B cell (primary cell): ENCODE data around the gene TMEM97. TPM values are rescaled to one million over a fixed set of nuclear protein-coding genes. Genes with fewer than 3 reads are reported as not detected.

ENCODE experiments used
- ATAC-seq: fragments of 200-7000 bp; cut with Tn5 transposase; one replicate; pipeline ENCODE4 v1.10.0; 2021; ENCODE audit warnings: low read depth, mild to moderate bottlenecking, moderate number of reproducible peaks, moderate library complexity
- CTCF ChIA-PET: fragments of 350-600 bp; sonication (Branson Sonifier 250); formaldehyde crosslinking; loops from one replicate; lab custom pipeline; 2021; ENCODE audit warnings: antibody characterized with exemption, inconsistent platforms; lab: Charles Lee
- POLR2A ChIA-PET: fragments of 350-600 bp; sonication (Branson Sonifier 250); formaldehyde crosslinking; loops from one replicate; lab custom pipeline; 2021; ENCODE audit warnings: antibody characterized with exemption; lab: Charles Lee
- DNase-seq: peaks from one replicate; pipeline ENCODE4 v3.0.0; 2013
- H2AFZ ChIP-seq: 2 replicates; pipeline ENCODE4 v1.6.1; 2012; ENCODE audit warnings: mild to moderate bottlenecking, low read depth, low read length; ENCODE audit not compliant: insufficient read depth, poor library complexity, severe bottlenecking
- H3K27ac ChIP-seq, 2 donors: 1 replicate in 1 of 2; 2 replicates in 1 of 2; pipeline ENCODE4 v1.5.1; 2012 to 2013; ENCODE audit warnings: low read length in 2 of 2, mild to moderate bottlenecking in 2 of 2, moderate library complexity in 1 of 2
- H3K27me3 ChIP-seq, 4 experiments: fragments of 200-600 bp in 1 of 4; sonication (generic) in 1 of 4; replicated peaks in 1 of 4; 1 replicate in 2 of 4; 2 replicates in 2 of 4; pipeline versions ENCODE4 v1.6.1 to v1.7.0; 2013 to 2016; ENCODE audit warnings: low read length in 3 of 4, mild to moderate bottlenecking in 2 of 4, mixed read lengths in 1 of 4, moderate library complexity in 1 of 4; ENCODE audit not compliant: insufficient read depth in 4 of 4, control insufficient read depth in 3 of 4; ENCODE audit errors: control extremely low read depth in 1 of 4
- H3K36me3 ChIP-seq, 2 experiments: replicated peaks in 1 of 2; 1 replicate in 1 of 2; 2 replicates in 1 of 2; pipeline versions ENCODE4 v1.6.1 to v1.7.1; 2013; ENCODE audit warnings: low read length in 1 of 2; ENCODE audit not compliant: insufficient read depth in 2 of 2, control insufficient read depth in 1 of 2; ENCODE audit errors: control extremely low read depth in 1 of 2, extremely low read depth in 1 of 2
- H3K4me1 ChIP-seq, 2 donors: fragments of 200-600 bp in 1 of 2; sonication (generic) in 1 of 2; 1 replicate in 1 of 2; 2 replicates in 1 of 2; pipeline versions ENCODE4 v1.5.1 to v1.6.1; 2013 to 2017; ENCODE audit warnings: low read length in 2 of 2; ENCODE audit not compliant: control insufficient read depth in 2 of 2, insufficient read depth in 2 of 2
- H3K4me2 ChIP-seq: replicated peaks from 2 replicates; pipeline ENCODE3; 2012; ENCODE audit warnings: mild to moderate bottlenecking, low read depth, low read length; ENCODE audit not compliant: poor library complexity, severe bottlenecking
- H3K4me3 ChIP-seq, 5 experiments: fragments of 200-600 bp in 1 of 5; sonication (generic) in 1 of 5; 1 replicate in 3 of 5; 2 replicates in 2 of 5; pipeline versions ENCODE4 v1.5.1 to v1.7.0; 2011 to 2016; ENCODE audit warnings: low read length in 4 of 5, mild to moderate bottlenecking in 4 of 5, low read depth in 2 of 5, control low read depth in 1 of 5, moderate library complexity in 1 of 5; ENCODE audit not compliant: insufficient read depth in 1 of 5; ENCODE audit errors: control extremely low read depth in 1 of 5, extremely low read depth in 1 of 5
- H3K79me2 ChIP-seq: fragments of 200-600 bp; sonication (generic); one replicate; pipeline ENCODE4 v1.6.0; 2016; ENCODE audit warnings: low read length; ENCODE audit not compliant: control insufficient read depth, insufficient read depth
- H3K9ac ChIP-seq: fragments of 200-600 bp; sonication (generic); 2 replicates; pipeline ENCODE4 v1.6.1; 2017; ENCODE audit warnings: mild to moderate bottlenecking, low read length, moderate library complexity
- H3K9me3 ChIP-seq, 3 donors: one replicate each; pipeline versions ENCODE4 v1.6.1 to v1.7.1; 2013; ENCODE audit warnings: low read length in 2 of 3; ENCODE audit not compliant: control insufficient read depth in 2 of 3, insufficient read depth in 1 of 3; ENCODE audit errors: control extremely low read depth in 1 of 3
- H4K20me1 ChIP-seq: 2 replicates; pipeline ENCODE4 v1.6.0; 2012; ENCODE audit warnings: mild to moderate bottlenecking, low read length; ENCODE audit not compliant: insufficient read depth, control insufficient read depth, poor library complexity, severe bottlenecking
- H3K27ac Mint-ChIP-seq: one replicate; pipeline ENCODE4 v1.8.0; 2021; ENCODE audit warnings: mixed read lengths
- H3K27me3 Mint-ChIP-seq: one replicate; pipeline ENCODE4 v1.8.0; 2021; ENCODE audit warnings: mixed read lengths
- H3K4me1 Mint-ChIP-seq: one replicate; pipeline ENCODE4 v1.8.0; 2021; ENCODE audit warnings: mixed read lengths
- H3K4me3 Mint-ChIP-seq: one replicate; pipeline ENCODE4 v1.8.0; 2021; ENCODE audit warnings: mixed read lengths
- H3K9me3 Mint-ChIP-seq: one replicate; pipeline ENCODE4 v1.8.0; 2022; ENCODE audit warnings: mixed read lengths; ENCODE audit not compliant: insufficient read depth
- CTCF ChIP-seq: fragments of 200-600 bp; IDR thresholded peaks from one replicate; pipeline ENCODE4 v1.8.0; 2022; ENCODE audit warnings: antibody characterized with exemption, mild to moderate bottlenecking
- EZH2 ChIP-seq: IDR thresholded peaks from 2 replicates; pipeline ENCODE4 v1.6.1; 2012; ENCODE audit warnings: borderline replicate concordance, low read depth, mild to moderate bottlenecking, moderate library complexity, low read length; ENCODE audit not compliant: insufficient read depth, poor library complexity, severe bottlenecking
- WGBS: methylation state at CpG from one replicate; pipeline ENCODE4 v1.1.5; 2013; ENCODE audit warnings: missing lambda C conversion rate; ENCODE audit not compliant: insufficient coverage; 5-methylcytosine and 5-hydroxymethylcytosine counted together
- intact Hi-C: fragments of 100-400 bp; cut with micrococcal nuclease; formaldehyde crosslinking; loops from one replicate; pipeline ENCODE4 v1.10.0; 2022
- polyA plus RNA-seq: library from polyadenylated mRNA; depleted of rRNA; stranded (reverse); fragments of >200 nt; gene quantifications from 2 replicates; pipeline ENCODE4 v1.2.3, GENCODE V29; 2012
- total RNA-seq, 2 donors: library from RNA; stranded (reverse); fragments of 120-200 nt in 1 of 2; gene quantifications; 1 replicate in 1 of 2; 2 replicates in 1 of 2; pipeline versions ENCODE4 v1.2.3 to v1.2.4, GENCODE V29; 2013 to 2022

TMEM97 gene
- total and polyA plus RNA-seq, 2 donors (not counting 1 experiment from before 2014, with no cell fraction given): 1.6 to 6.4 TPM

GRCh38 chr17:28343491-28343932 is 24.5 kb downstream of the TMEM97 start:
- Histone ChIP-seq H3K4me2 (no peak overlapping the region), H3K27me3 (no peaks in the 10 kb centered on the region), H3K79me2 (peaks cover 21% of the 10 kb centered on the region), H3K9me3 (no peaks in the 10 kb centered on the region), H3K36me3 (peaks cover 0 to 78% of the 10 kb centered on the region in 2 experiments), H2AFZ (no peak overlapping the region), H3K4me1 (no peaks in the 10 kb centered on the region), H3K9ac (no peak overlapping the region), H3K27ac (no peak overlapping the region), H3K4me3 (no peak overlapping the region), H4K20me1 (peaks cover 3% of the 10 kb centered on the region)
- CTCF ChIA-PET: no interaction called here
- no peaks in the 10 kb centered on the region for H3K9me3 Mint-ChIP-seq
- WGBS: 86% methylated on average over 10 of the region's 10 CpGs
- H3K4me3 Mint-ChIP-seq: no peak overlapping the region
- H3K27ac Mint-ChIP-seq: no peak overlapping the region
- intact Hi-C loops: no loop called here
- H3K27me3 Mint-ChIP-seq: no peaks in the 10 kb centered on the region
- peaks cover 2% of the 10 kb centered on the region for H3K4me1 Mint-ChIP-seq
- DNase-seq (no peak), ATAC-seq (no peak)
- TF ChIP-seq CTCF: no peak
- TF ChIP-seq EZH2: no peak
- POLR2A ChIA-PET: no interaction called here

GRCh38 chr17:28344011-28344410 is 25.0 kb downstream of the TMEM97 start:
- no peaks in the 10 kb centered on the region for H3K9me3 ChIP-seq
- H3K4me1 ChIP-seq: no peaks in the 10 kb centered on the region
- POLR2A ChIA-PET: no interaction called here
- H4K20me1 ChIP-seq: no peaks in the 10 kb centered on the region
- CTCF ChIA-PET: no interaction called here
- H3K36me3 ChIP-seq: peaks cover 0 to 83% of the 10 kb centered on the region in 2 experiments
- DNase-seq: no peak
- no peak for ATAC-seq
- Mint-ChIP-seq H3K4me3 (no peak overlapping the region), H3K9me3 (no peaks in the 10 kb centered on the region), H3K27me3 (no peaks in the 10 kb centered on the region), H3K4me1 (peaks cover 2% of the 10 kb centered on the region), H3K27ac (no peak overlapping the region)
- H3K27me3 ChIP-seq: no peaks in the 10 kb centered on the region
- H3K9ac ChIP-seq: no peak overlapping the region
- TF ChIP-seq EZH2 (no peak), CTCF (no peak)
- H2AFZ ChIP-seq: no peak overlapping the region
- WGBS: 95% methylated on average over 9 of the region's 9 CpGs
- no peak overlapping the region for H3K27ac ChIP-seq
- no peak overlapping the region for H3K4me3 ChIP-seq
- intact Hi-C loops: no loop called here
- no peak overlapping the region for H3K4me2 ChIP-seq
- peaks cover 16% of the 10 kb centered on the region for H3K79me2 ChIP-seq
